ENCODE data around the gene PIP5K1B.

The PIP5K1B gene

DNA sequence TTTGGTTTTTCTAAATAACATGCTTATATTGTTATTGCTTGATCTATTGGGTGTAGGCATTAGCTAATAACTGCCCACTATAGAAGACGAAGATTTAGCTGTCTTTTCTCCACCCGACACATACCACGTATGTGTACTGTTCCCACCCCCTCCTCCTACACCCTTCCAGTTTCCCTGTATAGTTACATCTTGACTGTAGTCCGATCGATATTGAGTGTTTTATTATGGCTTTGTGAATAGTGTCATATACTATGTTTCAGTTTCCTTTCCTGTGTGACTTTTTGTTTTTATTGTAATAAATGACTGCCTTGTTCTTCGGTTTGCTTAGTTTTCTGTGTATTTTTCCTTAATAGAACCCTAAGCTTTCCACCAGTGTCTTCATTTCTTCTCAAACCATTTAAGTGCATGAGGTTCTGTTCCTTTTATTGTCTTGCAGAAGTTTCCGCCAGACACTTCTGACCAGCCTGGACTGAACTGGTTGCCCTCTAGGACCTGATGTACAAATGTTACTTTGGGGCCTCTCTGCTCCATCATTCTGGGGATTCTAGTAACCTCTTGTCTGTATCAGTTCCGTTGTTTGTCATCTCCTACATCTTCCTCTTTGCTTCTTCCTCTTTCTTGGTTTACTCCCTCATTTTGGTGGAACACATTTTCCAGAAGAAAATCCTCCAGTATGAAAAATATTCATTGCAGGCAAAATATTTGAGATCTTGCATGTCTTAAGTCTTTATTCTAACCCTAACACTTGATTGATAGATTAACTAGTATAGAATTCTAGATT is 247.0 kb downstream of the PIP5K1B start:
- no peak for DNase-seq (ENCODE audit: low read depth in 2 of 2)

DNA sequence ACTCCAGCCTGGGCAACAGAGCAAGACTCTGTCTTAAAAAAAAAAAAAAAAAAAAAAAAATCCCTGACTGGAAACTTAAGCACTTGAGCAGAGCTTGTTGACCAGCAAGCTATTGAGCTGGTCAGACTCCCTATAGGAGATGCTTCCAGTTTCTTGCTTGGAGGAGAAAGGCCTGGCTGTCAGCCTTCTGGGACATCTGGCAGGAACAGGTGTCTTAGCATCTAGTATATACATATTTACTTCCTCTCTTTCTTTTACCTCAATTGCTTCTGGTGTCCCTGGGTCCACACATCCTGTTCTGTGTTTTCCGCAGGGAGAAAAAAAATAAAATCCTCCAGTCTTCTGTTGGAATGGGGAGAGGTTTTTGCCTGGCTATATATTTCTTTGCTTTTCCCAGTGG is 248.7 kb downstream of the PIP5K1B start:
- DNase-seq (ENCODE audit: low read depth in 2 of 2) = no peak

DNA sequence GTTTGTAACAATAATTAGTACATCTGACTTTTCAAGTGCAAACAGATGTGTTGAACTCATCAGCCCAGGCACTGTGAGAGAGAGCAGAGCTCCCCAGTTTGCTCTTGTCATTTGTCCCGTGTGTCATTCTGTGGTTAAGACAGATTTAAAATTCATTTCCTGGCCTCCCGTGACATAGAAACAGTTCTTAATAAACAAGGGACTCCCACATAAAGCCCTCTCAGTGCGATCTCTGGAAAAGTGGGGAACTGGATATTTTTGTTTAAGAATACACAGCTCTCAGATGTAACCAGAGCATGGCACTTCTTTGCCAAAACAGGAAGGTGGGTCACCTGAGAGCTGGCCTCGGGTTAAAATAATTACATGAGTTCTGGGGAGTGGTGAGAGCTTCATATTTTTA is 250.3 kb downstream of the PIP5K1B start:
- DNase-seq (ENCODE audit: low read depth in 2 of 2) = no peak

DNA sequence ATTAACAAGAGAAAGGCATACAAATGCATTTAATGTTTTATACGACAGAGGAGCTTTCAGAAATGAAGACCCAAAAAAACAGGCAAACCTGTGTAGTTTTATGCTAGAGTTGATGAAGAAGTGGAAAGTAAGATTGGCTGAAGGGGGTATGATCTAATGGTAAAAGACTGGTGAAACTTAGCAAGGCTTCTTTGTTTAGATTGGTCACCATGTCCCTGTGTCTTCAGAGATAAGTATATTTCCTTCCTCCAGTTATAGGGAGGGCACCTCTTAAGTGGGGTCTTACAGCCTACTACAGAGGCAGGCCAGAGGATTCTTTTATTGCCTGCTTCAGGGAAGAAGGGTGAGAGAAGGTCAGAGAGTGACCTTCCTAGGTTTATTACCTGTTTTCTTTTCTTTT is 252.4 kb downstream of the PIP5K1B start:
- DNase-seq (ENCODE audit: low read depth in 2 of 2) = no peak

DNA sequence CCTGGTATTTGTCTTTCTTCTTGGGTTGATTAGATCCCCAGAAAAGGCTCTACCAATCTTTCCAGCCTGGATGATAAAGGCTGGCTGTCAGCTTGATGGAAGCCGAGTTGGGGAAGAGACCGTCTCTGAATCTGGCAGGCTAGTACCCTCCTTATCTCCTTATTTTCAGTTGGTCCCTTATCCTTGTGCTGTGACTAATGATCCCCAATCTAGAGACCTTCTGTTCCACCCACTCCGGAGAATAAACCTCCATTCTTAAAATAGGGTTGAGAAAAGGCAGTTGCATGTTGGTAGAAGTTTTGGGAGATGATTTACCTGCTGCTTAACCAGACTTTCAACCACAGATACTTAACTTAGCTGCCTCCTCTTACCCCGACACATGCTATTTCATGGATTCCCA is 256.5 kb downstream of the PIP5K1B start:
- DNase-seq (ENCODE audit: low read depth in 2 of 2) = no peak

DNA sequence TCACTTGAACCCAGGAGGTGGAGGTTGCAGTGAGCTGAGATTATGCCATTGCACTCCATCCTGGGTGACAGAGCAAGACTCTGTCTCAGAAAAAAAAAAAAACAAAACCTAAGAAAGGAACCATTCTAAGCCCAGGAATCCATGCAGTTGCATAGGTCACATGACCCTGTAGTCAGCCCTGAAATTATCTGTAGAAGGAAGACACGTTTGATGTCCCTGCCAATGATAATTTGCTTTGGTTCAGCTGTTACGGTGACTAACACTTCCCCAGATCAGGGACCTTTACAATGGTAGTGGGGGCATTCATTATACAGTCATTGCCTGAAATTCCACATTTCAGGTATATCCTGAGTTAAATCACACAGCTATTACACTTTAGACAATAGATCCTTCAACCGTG is 258.4 kb downstream of the PIP5K1B start:
- DNase-seq (ENCODE audit: low read depth in 2 of 2) = no peak

DNA sequence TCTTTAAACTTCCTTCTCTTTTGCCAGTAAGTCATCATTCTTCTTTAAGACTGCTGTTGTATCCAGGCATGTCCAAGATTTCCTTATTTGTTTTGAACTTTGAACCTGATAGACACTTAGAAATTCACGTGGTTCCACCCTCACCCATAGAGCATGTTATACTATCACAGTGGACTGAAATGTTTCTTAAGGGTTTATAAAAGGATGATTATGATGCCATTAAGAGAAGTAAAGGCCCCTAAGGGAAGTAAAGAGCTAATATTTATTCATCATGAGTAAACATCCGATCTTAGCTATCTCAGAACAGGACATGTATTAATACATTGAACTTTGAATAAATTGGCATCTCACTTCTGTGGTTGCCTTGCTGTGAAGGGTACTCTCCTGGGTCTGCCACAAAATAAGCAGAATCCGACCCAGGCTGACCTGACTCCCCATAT is 259.1 kb downstream of the PIP5K1B start:
- no peak for DNase-seq (ENCODE audit: low read depth in 2 of 2)

DNA sequence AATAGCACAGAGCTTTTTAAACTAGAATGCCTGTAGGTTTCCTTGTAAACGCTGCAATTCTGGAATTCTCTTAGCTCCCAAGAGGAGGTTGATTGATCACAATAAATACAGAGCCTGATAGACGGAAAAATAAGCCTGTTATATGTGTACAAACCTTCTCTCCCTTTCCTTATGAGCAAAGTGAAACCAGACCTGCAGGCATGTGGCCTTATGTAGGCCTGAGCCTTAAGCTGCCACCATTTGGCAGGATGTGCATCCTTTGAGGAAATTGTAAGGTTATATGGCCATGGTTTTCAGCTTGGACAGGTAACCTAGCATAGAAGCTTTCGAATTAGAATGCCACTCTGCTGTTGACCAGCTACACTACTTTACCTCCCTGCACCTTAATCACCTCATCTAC is 259.7 kb downstream of the PIP5K1B start:
- no peak for DNase-seq (ENCODE audit: low read depth in 2 of 2)

DNA sequence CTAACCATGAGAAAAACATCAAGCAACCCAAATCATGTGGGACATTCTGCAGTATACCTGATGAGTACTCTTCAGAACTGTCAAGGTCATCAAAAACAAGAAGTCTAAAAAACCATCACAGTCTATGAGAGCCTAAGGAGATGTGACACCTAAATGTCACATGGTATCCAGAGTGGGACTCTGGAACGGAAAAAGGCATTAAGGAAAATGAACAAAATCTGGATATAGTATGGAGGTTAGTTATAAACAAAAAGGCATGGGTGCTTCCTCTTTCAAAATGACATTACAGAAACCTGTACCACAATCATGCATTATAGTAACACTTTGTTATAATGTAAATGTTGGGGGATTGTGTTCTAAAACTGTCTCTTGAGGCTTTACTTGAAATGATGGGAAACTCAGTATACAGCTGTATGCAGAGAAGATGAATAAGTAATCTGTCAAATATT is 261.5 kb downstream of the PIP5K1B start:
- no peak for DNase-seq (ENCODE audit: low read depth in 2 of 2)

DNA sequence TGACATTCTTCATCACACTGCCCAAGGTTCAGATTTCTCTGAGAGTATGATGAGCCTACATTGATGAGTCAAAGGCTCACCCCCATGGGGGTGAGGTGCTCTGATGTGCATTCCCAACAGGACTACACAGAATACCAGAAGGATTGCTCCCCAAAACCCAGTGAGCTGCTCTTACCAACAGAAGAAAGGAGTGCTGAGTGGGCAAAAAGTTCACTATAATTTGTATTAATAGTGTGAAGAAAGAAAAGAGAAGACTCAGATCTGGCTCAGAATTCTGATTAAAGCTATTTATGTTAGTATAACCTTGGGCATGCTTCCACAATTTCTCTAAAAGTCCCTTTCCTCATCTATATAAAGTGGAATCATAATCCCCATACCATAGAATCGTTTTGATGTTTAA is 262.8 kb downstream of the PIP5K1B start:
- no peak for DNase-seq (ENCODE audit: low read depth in 2 of 2)

DNA sequence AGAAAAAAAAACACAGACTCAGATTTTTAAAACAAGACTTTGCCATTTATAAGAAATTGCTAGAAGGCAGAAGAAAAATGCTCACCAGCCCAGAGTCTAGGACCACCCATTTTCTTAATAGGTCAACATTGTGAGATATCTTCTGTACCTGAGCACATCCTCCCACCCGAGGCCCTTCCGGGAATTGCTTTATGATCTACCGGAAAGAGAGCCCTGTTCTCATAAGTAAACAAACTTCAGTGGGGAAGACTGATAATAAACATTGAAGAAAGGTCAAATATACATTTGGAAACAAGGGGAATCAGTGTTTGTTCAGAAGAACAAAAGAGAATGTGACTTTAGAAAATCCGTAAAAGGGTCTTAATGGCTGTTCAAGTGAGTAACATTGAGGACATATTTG is 264.5 kb downstream of the PIP5K1B start:
- no peak for DNase-seq (ENCODE audit: low read depth in 2 of 2)

DNA sequence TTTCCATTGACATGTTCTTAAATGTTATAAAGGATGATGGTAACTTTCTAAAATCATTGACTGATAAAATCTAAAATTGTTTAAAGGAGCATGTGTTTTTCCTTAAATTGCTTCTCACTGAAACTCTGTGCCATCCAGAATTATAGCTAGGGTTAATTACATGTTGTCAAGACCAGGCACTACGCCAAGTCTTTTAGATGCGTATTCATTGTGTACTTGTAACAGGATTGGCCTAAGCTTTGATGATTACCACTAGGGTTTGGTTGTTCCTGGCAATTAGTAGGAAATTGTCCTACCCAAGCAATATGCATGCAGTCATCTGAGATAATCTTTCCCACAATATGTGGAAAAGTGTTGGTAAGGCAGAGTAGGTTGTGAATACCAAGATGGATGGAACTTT is 265.1 kb downstream of the PIP5K1B start:
- DNase-seq (ENCODE audit: low read depth in 2 of 2) = no peak

DNA sequence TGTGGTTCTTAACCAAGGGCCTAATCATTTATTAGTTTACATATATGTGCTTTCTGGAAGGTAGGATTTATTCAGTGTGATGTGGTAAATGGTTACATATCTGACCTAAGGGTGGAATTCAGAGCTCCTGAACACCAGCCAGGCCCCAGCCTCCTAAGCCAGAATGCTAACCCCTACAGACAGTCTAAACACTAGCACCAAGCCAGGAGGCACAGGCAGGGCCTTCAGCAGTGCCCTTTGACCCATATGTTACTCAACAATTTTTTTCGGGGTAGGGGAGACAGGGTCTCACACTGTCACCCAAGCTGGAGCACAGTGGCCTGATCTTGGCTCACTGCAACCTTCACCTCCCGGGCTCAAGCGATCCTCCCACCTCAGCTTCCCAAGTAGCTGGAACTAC is 268.6 kb downstream of the PIP5K1B start:
- no peak for DNase-seq (ENCODE audit: low read depth in 2 of 2)

DNA sequence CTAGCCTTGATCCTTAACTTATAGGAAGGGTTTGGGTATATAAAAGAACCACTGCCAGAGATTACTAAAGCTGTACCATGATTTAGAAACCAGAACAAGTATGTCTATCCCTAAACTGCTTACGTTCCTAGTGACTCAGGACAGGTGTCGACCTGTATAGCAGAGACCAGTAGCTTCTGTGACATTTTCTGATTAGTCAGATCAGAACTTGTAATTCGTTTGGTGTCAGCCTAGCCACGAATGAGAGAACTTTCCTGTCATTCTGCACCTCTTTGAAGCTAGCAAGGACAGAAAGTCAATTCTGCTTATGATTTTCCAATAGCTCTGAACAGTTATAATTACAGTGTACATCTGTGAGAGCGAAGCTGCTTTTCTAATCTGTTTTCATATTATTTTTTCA is 269.4 kb downstream of the PIP5K1B start:
- no peak for DNase-seq (ENCODE audit: low read depth in 2 of 2)

DNA sequence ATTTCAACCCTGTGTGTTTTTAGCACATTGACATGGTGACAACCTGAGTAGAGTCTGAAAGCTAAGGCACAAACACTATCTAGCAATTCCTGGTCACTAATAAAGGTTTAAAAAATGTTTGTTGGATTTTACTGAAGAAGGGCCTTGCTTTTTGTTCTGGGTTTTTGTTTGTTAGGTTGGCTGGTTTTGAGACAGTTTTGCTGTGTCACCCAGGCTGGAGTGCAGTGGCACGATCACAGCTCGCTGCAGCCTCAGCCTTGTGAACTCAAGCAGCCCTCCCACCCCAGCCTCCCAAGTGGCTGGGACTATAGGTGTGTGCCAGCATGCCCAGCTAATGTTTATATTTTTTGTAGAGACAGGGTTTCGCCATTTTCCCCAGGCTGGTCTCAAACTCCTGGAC is 269.9 kb downstream of the PIP5K1B start:
- DNase-seq (ENCODE audit: low read depth in 2 of 2) = no peak

DNA sequence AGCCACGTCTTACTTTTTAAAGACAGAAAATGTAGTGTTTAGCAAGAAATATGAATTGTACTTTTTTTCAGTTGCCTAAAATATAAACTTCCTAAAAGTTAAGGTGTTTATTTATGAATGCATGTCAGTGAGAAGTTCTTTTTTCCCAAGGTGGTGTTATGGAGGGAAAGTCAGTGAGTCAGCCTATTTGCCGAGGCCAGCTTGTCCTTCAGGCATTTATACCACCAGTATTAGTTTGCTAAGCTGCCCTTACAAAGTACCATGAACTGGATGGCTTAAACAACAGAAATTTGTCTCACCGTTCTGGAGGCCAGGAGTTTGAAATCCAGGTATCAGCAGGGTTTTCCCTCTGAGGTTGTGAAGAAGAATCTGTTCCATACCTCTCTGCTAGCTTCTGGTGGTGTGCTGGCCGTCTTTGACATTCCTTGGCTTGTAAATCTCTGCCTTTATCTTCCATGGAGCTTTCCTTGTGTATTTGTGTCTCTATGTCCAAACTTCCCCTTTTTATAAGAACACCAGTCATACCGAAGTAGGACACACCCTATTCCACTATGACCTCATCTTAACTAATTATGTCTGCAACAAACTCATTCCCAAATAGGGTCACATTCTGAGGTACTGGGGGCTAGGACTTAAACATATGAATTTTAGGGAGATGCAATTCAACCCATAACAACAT is 270.5 kb downstream of the PIP5K1B start:
- DNase-seq (ENCODE audit: low read depth in 2 of 2) = no peak

DNA sequence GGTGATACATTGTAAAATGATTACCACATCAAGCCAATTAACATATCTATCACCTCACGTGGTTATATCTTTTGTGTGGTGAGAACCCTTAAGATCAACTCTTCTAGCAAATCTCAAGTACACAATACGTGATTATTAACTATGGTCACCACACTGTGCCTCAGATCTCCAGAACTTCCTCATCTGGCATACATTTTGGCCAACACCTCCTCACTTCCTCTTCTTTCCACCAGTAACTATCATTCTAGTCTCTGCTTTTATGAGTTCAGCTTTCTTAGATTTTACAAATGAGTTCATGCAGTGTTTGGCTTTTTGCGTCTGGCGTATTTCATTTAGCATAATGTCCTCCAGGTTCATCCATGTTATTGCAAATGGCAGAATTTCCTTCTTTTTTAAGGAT is 273.0 kb downstream of the PIP5K1B start:
- DNase-seq (ENCODE audit: low read depth in 2 of 2) = no peak

DNA sequence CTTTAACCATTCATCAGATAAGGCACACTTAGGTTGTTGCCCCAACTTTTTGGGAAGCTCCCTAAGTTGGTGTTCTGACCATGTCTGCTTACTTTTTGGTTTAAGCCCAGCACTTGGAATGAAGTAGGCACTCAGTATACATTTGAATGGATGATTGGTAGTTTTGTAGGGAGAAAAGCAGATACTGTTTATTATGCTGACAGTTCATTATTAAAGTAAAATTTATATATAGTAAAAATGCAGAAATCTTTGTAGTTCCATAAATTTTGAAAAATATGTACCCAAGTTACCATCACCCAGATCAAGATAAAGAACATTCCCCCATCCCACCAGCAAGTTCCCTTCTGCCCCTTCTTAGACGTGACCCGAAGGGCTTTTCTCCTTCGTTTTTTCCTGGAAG is 273.5 kb downstream of the PIP5K1B start:
- no peak for DNase-seq (ENCODE audit: low read depth in 2 of 2)

DNA sequence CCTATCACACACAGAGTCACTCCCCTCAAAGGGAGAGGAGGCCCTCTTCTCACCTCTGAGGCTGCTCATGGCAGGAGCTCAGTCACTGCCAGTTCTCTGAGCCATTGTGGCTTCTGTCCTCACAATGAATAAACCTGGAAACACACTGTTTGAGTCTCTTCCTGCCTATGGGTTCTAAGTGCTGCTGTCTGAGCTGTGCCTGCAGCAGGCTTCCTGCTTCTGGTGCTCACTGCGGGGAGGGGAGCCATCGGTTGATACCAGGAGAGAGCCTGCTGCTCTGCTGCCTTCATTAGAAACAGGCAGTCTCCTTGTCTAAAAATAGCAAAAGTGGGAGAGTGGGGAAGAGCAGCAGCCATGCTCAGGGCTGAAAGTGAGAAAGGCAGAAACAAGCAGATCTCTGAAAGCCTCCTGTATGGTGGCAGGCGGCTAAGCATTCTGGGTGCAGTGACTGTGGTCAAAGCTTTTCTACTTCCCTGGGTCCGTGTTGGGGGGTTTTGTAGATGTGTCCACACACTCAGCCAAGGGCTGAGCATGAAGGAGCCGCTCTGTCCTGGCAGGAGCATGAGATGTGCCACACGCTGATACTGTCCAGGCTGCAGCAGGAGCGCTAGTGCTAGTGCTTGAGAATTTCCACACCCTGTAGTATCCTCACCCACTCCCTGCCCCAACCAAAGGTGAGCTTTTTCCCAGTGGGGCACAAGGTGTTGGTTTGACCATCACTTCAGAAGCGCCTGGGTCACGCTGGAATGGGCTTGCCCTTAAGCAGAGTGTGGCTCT is 274.7 kb downstream of the PIP5K1B start:
- DNase-seq (ENCODE audit: low read depth in 2 of 2) = no peak

DNA sequence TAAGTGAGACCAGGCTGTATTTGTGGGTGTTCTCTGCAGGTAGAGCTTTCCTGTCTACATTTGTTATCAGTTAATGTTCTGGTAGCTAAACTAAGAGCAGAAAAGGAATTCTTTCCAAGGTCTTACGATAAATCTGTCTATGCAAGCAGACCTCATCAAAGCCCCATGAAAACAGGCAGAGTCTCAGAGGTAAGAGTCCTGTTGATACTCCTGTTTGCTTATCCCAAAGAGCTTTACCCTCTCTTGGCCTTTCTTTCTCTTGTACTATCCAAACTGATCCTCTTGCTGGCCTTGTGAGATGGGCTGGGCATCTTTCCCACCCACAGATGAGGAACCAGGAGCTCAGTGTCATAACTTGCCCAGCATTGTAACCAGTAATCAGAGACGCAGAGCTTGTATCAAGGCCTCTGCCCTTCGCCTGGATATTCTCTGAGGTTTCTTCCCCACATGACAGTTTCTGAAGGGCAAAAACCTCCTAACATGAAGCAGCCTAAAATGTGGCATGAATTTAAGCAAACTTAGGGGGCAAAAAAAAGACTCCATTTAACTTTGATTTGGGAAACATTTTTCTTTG is 275.4 kb downstream of the PIP5K1B start:
- DNase-seq (ENCODE audit: low read depth in 2 of 2) = no peak

DNA sequence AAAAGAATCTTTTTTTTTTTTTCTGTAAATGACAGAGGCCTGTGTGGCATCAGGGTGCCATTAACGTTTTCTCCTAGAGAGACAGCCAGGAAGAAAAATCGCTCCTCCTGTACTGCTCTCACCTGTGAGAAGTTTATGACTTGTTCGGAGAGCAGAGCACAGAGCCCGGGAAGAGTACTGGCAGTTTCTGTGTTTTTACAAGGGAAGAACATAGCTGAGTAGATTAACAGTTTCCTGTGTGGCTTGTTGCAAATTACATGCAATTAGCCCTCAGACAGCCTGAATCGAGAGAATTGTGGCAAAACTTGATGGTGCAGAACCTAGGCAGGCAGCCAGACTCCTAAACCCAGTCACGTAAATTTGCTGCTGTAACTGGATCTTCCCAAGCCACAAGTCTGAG is 276.7 kb downstream of the PIP5K1B start:
- DNase-seq (ENCODE audit: low read depth in 2 of 2) = no peak

DNA sequence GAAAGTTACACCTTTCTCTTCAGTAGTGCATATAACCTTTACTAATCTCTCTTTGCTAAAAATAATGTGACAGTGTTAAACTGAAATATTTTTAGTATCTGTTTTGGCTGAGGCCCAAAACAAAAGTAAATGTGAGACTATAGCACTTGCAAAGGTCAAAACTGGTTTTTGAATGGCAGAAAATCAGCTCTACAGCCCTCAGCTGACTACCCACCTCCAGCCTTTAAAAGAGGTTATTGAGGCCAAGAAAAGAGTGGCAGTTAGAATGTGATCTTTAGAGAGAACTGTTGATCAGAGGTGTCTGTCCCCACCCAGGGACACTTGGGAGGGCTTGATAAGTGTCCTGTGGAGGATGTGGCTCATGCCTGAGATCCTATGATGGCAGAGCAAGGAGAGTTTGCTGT is 278.0 kb downstream of the PIP5K1B start:
- DNase-seq (ENCODE audit: low read depth in 2 of 2) = no peak
